NAMALWA (cell line): ENCODE results near the gene NTF3.

ENCODE experiments used
- DNase-seq: peaks from one replicate; pipeline ENCODE4 v3.0.0-alpha.2; 2015; ENCODE audit warnings: low spot score

Gene NTF3

DNA sequence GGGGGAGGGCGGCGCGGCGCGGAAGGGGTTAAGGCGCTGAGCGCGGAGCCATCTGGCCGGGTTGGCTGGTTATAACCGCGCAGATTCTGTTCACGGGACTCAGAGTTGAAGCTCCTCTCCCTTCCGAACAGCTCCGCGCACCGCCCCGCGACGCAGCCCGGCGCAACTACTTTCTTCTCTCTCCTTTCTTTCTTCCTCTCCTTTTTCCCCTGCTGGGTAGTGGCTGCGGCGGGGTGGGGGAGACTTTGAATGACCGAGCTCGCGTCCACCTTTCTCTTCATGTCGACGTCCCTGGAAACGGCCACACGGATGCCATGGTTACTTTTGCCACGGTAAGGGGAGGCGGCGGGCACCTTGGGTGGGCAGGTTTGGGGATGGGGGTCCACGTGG is at the start of gene NTF3:
Gene NTF3 (plus strand): TSS at position 98 of the 390 bp plus-strand sequence. CDS start 217 bp downstream, at position 315.
- DNase-seq: peak; percentile 78

GRCh38 chr12:5384015-5384414 is 47.9 kb upstream of the NTF3 start:
- DNase-seq: no peak

DNA sequence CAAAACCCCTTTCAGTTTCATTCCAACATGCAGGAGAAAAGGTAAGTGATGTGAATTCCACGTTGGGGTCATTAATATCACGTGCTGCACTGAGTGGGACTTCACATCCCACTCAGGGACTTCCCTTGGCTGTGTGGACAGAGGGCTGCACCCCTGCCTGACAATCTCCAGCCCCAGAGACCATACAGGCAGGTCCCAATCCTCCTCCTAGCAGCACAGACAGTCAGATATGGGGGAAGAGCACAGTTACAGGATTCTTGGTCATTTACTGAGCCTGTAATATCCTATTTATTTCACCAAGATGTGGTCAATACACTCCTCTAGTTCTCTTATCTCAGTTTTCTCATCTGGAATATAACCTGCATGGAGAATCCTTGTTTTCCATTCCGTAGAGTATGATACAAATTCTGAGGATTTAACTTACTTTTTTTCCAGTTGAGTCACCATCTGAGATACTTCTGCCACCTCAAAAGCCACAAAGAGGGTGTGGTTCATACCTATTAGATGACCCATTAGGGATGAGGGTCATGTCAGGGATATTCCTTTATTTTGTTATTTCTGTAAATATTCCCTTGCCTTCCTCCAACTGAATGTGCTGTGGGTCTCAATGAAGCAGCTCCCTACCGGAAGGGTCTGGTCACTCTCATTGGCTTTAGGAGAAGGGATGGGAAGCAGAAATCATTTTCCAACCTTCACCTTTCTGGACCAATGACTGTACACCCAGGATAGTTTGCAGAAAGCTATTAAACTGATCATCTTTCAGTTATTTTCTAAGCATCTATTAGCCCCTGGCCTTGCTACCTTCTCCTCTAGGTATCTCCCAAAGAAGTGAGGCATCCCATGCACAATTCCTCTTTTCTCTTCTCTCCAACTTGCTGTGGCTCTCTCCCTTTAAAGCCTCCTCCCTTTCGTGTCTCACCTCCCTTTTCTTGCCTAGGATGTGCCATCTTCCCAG is 43.0 kb upstream of the NTF3 start:
- no peak for DNase-seq

DNA sequence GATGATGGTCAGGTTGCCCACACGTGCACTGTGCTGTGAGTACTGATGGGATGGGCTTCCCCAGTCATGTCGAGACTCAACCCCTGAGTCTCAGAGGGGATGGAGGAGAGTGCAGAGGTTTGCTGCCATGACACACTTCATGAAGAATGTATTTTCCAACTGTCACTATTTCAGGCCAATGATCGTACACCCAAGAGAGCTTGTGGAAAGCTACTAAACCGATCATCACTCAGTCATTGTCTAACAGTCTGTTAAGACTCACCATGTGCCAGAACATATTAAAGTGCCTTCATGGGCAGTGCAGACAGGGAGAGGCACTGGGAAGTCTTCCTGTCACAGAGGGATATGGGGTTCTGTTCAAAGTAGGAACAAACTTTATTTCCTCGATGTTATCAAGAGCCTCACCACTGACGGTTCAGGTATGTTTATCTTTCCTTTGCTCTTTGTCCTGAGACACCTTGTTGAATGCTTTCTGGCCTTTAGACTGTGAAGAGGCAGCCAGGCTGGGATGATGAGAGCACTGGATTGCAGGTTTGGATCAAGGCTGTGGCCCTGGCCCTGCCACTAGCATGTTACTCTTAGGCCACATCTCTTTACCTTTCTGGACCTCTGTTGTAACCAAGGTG is 41.6 kb upstream of the NTF3 start:
- DNase-seq: no peak

DNA sequence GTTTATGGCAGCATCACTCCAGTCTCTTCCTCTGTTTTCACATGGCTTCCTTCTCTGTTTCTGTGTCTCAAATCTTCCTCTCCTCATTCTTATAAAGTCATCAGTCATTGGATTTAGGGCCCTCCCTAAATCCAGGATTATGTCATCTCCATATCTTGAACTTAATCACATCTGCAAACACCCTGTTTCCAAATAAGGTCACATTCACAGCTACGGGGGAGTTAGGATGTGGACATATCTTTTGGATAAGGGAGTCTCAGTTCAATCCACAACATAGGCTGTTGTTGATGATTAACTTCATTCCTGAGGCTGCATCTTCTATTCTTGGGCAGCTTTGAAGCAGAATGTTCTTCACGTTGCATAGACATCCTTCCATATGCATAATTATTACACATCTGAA is 40.3 kb upstream of the NTF3 start:
- DNase-seq: no peak

GRCh38 chr12:5392961-5393360 is 38.9 kb upstream of the NTF3 start:
- no peak for DNase-seq

DNA sequence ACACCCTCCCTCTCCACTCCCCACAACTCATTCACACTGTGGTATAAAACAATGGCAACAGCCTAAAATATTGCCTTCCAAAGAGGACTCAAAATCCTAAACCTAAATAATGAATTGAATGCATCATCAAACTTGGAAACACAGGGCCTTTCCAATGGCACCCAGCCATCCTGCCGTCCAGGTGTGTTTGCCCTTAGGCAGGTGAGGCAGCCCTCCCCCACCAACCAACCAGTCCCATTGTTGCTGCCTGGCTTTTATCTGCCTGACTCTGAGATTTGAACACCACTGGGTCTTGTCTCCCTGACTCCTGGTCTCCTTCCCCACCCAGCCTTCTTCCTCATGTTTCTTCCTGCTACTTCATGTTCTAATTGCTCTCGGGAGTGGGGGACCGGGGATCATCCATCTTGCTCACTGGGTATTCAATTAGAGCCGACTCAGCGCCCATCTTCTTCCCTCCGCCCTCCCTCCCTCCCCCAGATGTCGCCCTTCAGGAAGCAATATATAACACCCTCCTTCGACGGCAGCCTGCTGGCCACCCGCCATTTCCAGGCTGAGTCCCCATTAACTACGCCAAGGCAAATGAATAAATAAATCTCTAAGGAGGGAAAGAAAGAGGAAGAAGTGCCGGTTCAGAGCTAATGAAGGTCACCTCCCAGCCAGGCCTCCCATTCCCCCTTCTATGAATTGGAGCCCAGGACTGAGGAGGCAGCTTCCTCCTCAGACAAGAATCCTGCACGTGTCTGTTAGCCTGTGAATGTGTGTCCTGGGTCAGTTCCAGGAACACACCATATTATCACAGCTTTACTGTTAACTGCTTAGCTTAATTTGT is 36.3 kb upstream of the NTF3 start:
- DNase-seq: no peak

GRCh38 chr12:5396541-5396940 is 35.4 kb upstream of the NTF3 start:
- DNase-seq: no peak

GRCh38 chr12:5399266-5399665 is 32.6 kb upstream of the NTF3 start:
- DNase-seq: no peak

GRCh38 chr12:5402009-5402935 is 29.6 kb upstream of the NTF3 start:
- no peak for DNase-seq

DNA sequence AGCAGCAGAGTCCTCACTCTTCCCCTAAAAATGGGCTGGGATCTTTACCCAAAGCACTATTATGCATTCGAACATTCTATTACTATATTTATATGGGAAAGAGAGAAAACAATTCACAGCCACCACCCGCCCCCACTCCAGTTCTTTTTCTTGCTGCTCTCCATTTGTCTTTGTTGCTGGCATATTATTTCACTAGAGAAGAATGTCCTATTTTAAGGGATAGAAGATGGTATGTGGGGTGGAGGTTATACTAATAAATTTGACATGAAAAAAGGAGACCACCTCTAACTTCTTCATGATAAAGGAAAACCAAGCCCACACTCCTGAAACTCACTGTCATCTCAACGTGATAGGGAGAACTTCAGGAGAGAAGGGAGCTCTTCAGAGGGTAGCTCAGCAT is 28.5 kb upstream of the NTF3 start:
- DNase-seq: no peak

GRCh38 chr12:5407034-5407856 is 24.7 kb upstream of the NTF3 start:
- no peak for DNase-seq

GRCh38 chr12:5409619-5410018 is 22.3 kb upstream of the NTF3 start:
- no peak for DNase-seq

DNA sequence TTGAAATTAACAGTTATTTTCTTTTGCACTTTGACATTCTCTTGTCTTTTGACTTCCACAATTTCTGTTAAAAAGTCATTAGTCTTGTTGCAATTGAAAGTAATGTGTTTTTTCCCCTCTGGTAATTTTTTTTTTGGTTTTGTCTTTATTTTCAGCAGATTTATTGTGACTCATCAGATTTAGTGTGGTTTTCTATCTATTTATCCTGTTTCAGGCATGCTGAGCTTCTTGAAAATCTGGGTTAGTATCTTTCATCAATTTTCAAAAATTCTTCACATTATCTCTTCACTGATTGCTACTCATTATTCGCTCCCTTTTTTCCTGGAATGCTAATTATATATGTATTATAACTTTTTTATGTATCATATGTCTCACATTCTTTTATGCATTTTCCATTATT is 15.3 kb upstream of the NTF3 start:
- no peak for DNase-seq

GRCh38 chr12:5417500-5417899 is 14.4 kb upstream of the NTF3 start:
- no peak for DNase-seq

DNA sequence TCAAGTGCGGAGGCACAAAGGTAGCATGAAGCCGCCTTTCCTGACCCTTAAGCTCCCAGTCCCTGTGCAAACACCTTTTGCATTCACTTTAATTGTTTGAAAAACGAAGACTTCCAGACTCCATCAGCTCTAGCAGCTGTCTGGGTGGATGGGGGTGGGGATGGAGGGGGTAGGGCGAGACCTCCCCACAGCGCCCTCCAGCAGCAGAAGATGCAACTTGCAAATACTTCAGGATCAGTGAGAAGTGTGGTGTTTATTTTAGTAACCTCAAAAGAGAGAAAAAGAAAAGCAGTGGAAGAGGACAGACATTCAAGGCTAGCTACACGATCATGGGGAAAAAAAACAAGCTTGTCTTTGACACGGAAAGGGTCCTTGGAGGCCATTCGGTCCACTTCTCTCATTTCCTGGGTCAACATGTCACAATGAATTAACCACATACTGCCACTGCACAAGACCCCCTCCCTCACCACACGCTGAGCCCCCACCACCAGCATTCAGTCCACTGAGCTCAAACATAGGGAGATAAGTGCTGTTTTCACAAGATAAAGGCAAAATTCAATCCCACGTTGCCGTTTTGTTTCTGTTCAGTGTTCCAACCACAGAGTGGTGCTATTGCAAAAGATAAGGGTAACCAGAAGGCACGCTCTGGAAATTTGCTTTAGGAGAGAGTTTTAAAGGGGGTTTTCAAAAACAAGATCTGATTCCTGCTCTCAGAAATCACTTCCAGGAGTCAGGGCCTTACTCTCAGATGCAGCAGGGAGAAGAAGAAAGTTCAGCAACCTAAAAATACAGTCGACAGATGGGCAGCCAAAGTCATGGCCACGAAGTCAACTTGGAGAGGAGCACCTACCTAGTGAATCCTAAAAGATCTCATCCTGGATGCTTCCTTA is 3.3 kb upstream of the NTF3 start:
- peak; percentile 78 for DNase-seq

- DNase-seq: peak; percentile 24
Observed at GRCh38 chr12:5429741-5430557, 2.0 kb upstream of the NTF3 start.
